ENCODE results near the gene IFFO2. TPM values are rescaled to one million over a fixed set of nuclear protein-coding genes. Genes with fewer than 3 reads are reported as not detected.

The IFFO2 gene
- polyA plus RNA-seq, 1 of the 3 experiments (the other 2 are of a cell fraction), result 10.5 TPM

GRCh38 chr1:18922319-18922726 lies 34.2 kb downstream of the IFFO2 start (continued):
- TF ChIP-seq, protein P1, sequence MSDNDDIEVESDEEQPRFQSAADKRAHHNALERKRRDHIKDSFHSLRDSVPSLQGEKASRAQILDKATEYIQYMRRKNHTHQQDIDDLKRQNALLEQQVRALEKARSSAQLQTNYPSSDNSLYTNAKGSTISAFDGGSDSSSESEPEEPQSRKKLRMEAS (IDR thresholded peaks at IDR 0.05; ENCODE audit: low read depth), result 0 out of 2 replicates have a peak, but pooled peaks have one; percentile 15
- TF ChIP-seq GABPA (IDR thresholded peaks at IDR 0.05; ENCODE audit: low read depth) (no peak), IRF3 (IDR thresholded peaks at IDR 0.05; ENCODE audit: low read depth, low read length) (no peak), TAF1 (IDR thresholded peaks at IDR 0.05; ENCODE audit: borderline replicate concordance, low read depth, low read length) (no peak), POLR2AphosphoS5 (IDR thresholded peaks at IDR 0.05; ENCODE audit: low read depth, low read length) (0 out of 2 replicates have a peak, but pooled peaks have one; percentile 25), RAD21 (IDR thresholded peaks at IDR 0.05; ENCODE audit: low read length) (no peak), RXRA (IDR thresholded peaks at IDR 0.05; ENCODE audit: borderline replicate concordance, low read depth) (peak; percentile 36; the same call in 1 of the 2 replicates), FOSL2 (IDR thresholded peaks at IDR 0.05; ENCODE audit: borderline replicate concordance, low read depth) (no peak)
- TF ChIP-seq, protein P2, sequence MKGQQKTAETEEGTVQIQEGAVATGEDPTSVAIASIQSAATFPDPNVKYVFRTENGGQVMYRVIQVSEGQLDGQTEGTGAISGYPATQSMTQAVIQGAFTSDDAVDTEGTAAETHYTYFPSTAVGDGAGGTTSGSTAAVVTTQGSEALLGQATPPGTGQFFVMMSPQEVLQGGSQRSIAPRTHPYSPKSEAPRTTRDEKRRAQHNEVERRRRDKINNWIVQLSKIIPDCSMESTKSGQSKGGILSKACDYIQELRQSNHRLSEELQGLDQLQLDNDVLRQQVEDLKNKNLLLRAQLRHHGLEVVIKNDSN (IDR thresholded peaks at IDR 0.05; ENCODE audit: borderline replicate concordance, low read depth), result no peak
- TF ChIP-seq, protein P3, sequence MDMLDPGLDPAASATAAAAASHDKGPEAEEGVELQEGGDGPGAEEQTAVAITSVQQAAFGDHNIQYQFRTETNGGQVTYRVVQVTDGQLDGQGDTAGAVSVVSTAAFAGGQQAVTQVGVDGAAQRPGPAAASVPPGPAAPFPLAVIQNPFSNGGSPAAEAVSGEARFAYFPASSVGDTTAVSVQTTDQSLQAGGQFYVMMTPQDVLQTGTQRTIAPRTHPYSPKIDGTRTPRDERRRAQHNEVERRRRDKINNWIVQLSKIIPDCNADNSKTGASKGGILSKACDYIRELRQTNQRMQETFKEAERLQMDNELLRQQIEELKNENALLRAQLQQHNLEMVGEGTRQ (IDR thresholded peaks at IDR 0.05; ENCODE audit: borderline replicate concordance, low read depth, low read length), result no peak
- TF ChIP-seq, protein P4, sequence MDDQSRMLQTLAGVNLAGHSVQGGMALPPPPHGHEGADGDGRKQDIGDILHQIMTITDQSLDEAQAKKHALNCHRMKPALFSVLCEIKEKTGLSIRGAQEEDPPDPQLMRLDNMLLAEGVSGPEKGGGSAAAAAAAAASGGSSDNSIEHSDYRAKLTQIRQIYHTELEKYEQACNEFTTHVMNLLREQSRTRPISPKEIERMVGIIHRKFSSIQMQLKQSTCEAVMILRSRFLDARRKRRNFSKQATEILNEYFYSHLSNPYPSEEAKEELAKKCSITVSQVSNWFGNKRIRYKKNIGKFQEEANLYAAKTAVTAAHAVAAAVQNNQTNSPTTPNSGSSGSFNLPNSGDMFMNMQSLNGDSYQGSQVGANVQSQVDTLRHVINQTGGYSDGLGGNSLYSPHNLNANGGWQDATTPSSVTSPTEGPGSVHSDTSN (IDR thresholded peaks at IDR 0.05), result no peak

- peaks cover 28 to 38% of the 10 kb centered on the region in 2 experiments; a peak in 3 of 4 replicates for H3K4me1 ChIP-seq (ENCODE audit: control insufficient read depth in 1 of 2, insufficient read depth in 2 of 2, low read depth in 1 of 2, low read length in 1 of 2)
- CTCF ChIA-PET, result interaction anchor here (1.2 to 8.4 kb wide), 4 partner anchors 9 to 324 kb away, joined by 4 to 98 read pairs (median 13); no protein-coding TSS in a partner anchor
- TF ChIP-seq ZBTB33 (IDR thresholded peaks at IDR 0.05; ENCODE audit: borderline replicate concordance, low read depth) (no peak), CTCF (IDR thresholded peaks at IDR 0.05) (peak; percentile 42)
- H3K9me2 ChIP-seq, result no peaks in the 10 kb centered on the region
- H3K79me2 ChIP-seq (ENCODE audit: insufficient read depth), result peaks cover 22% of the 10 kb centered on the region; the same call in 1 of the 2 replicates
- H3F3A ChIP-seq (replicated peaks; ENCODE audit: insufficient read depth), result peaks cover 4% of the 10 kb centered on the region
- no peaks in the 10 kb centered on the region for H3K27me3 ChIP-seq (ENCODE audit: insufficient read depth)
- peak overlapping the region; percentile 69; the same call in 1 of the 2 replicates for H2AFZ ChIP-seq (ENCODE audit: low read depth)
- H3K9ac ChIP-seq, result peak overlapping the region; percentile 58; the same call in 1 of the 2 replicates
- no peak for DNase-seq
- no peaks in the 10 kb centered on the region for H3K9me3 ChIP-seq
- H3K27ac ChIP-seq (ENCODE audit: low read depth in 2 of 2, low read length in 1 of 2), result peak overlapping the region; percentile 31 to 88; a peak in 3 of 4 replicates
- no peak overlapping the region for H3K4me3 ChIP-seq (ENCODE audit: low read depth in 2 of 2, low read length in 1 of 2)
- no peaks in the 10 kb centered on the region for H4K20me1 ChIP-seq (ENCODE audit: insufficient read depth)
- POLR2A ChIA-PET, result no interaction called here
- peak overlapping the region; percentile 74 for H3K4me2 ChIP-seq
- 92% methylated on average over 16 of the region's 17 CpGs for WGBS (ENCODE audit: low lambda C conversion rate)
- peaks cover 0 to 4% of the 10 kb centered on the region in 2 experiments for H3K36me3 ChIP-seq (replicated peaks in 1 of 2; ENCODE audit: control insufficient read depth in 1 of 2, insufficient read depth in 2 of 2, low read length in 1 of 2)
Measured at GRCh38 chr1:18921516-18922251, 34.8 kb downstream of the IFFO2 start.

All from SK-N-SH (cell line).